ENCODE measurements around the gene S100Z.
"Not testable (repeated sequence)": the region's sequence is repeated elsewhere in the genome, so short reads cannot be mapped to it uniquely, and the experiment has no call there.

S100Z gene

DNA sequence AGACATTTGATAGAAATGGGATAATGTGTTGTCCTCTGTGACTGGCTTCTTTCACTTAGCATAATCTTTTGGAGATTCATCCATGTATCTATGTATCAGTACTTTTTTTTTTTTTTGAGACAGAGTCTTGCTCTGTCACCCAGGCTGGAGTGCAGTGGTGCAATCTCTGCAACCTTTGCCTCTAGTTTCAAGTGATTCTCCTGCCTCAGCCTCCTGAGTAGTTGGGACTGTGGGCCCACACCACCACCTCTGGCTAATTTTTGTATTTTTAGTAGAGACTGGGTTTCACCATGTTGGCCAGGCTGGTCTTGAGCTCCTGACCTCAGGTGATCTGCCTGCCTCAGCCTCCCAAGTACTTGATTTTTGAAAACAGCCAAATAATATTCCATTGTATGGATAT lies 23.4 kb upstream of the S100Z start:
- not testable (repeated sequence) for DNase-seq (ENCODE audit: low read depth in 2 of 2)

DNA sequence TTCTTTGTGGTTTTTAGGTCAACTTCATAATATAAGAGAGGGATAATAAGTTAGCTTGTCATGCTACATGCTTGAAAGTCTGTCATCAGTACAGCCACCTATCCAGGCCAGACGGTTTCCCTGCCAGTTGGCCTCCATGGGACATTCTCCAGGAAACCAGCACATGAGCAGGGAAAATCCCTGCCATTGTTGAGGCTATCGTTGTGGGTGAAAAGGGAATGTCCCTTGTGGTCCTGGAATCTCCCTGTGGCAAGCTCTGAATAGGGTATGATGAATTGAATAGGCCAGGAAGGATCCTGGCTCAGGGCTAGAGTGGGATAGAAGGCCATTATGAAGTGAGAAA lies 18.7 kb upstream of the S100Z start:
- DNase-seq (ENCODE audit: low read depth in 2 of 2): peak in 1 of 2 experiments; percentile 32

DNA sequence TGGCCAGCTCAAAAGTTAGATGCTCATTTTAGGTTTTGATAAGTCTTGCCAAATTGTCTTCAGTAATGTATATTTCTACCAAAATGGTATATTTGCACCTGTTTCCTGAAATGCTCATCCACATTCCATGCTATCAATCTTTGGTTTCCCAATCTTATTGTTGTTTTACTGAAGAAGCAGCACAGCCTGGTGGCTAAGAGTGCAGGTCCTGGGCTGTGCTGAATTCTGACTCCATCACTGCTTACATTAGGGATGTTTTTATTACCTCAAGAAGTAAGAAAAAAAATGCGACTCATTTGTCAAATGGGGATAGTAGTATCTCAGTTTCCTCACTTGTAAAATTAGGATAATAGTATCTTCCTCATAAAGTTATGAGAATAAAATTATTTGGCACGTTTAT lies 13.6 kb upstream of the S100Z start:
- no peak for DNase-seq (ENCODE audit: low read depth in 2 of 2)

DNA sequence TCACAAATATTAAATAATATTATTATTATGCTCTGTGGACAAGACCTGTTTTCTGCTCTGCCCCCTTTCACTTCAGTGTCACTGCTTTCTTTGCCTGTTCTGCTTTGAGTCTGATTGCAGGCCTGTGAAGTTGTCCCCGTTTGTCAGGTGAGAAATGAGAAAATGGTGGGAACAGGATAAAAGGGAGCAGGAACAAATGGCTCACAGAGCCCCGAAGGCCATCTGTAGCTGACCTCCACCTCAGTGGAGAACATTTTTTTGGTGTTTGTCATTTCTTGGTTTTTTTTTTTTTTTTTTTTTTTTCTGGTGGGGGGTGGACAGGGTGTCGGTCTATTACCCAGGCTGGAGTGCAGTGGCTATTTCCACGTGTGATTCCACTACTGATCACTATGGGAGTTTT lies 13.2 kb upstream of the S100Z start:
- DNase-seq (ENCODE audit: low read depth in 2 of 2): no peak

DNA sequence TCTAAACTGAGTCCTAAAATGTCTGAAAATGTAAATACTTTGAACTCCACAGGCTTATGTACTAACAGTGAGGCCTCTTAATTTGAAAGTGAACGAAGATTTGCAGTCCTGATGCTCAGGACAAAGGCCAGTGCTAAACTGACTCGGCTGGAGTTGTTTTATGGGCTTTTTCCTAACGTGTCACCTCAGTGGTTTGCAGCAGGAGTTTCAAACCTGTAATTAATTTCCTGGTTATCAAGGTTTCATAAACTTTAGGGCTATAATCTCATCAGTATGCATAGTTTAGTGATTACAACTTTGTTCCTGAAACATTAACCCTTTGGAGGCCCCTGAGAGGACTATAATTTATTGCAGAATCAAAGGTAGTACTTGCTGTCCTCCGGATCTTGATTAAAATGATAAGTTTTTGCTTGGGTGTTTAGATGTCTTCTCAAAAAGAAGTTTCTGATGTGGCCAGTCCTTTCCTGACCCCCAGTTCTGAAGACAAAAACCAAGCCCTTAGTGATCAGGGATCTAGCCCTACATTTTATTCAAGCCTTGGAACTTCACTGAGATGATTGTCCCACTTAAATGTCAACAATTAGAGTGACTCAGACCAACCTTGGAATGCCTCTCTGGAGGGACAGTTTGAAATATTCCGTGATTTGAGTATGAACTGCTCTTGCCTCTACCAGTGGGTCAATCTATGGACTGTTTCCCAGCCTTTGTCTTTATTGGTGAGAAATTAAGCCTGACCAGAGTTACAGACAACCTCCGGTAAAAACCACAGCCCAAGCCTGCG lies 11.1 kb upstream of the S100Z start:
- no peak for DNase-seq (ENCODE audit: low read depth in 2 of 2)

DNA sequence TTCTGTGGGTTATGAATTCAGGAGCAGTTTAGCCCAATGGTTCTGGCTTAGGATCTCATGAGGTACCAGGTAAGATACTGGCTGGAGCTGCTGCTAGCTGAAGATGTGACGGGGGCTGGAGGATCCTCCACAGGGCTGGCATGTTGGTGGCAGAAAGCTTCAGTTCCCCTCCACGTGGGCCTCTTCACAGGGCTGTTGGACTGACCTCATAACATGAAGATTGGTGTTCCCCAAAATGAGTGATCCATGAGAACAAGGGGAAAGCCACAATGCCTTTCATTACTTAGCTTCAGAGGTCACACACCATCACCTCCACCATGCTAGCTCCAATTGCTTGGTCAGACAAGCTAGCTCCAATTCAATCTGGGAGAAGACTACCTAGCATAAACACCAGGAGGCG lies 8.5 kb upstream of the S100Z start:
- DNase-seq (ENCODE audit: low read depth in 2 of 2): no peak

DNA sequence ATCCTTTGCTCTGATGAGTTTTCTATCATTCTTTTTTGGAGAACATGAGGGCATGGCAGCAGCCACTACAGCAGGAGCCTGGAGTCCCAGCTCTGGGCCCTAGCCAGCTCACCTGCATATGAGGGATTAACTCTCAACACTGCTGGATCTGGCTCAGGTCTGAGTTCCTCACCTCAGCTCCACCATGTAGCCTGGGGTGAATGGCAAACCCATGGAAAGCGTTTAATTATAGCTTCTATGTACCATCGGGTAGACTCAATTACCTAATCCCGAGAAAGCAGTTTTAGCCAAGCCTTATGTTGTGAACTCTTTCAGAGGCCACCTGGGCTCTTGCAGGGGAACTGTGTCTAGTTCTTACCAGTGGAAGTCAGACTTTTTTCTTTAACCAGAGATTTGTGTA lies 3.9 kb upstream of the S100Z start:
- no peak for DNase-seq (ENCODE audit: low read depth in 2 of 2)

DNA sequence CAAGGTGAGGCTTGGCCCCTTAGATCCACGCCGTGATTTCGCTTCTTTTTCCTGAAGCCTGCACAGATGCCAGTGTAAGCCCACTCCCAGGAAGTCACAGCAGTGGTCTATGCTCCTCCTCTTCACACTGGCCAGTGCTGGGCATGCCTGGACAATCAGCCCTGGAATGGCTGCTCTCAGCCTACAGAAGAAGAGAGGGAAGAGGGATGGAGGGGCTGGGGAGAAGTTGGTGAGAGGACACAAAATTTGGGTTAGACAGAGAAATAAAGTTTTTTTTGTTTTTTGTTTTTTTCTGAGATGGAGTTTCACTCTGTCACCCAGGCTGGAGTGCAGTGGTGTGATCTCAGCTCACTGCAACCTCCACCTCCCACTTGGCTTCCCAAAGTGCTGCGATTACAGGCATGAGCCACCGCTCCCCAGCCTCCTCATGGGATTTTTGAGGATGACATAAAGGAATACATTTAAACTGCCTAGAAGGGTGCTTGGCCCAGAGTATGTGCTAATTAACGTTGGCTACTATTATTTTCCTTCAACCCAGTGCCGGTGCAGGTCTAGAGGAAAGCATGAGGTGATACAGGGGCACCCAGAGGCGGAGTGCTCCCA lies 830 bp downstream of the S100Z start:
- no peak for DNase-seq (ENCODE audit: low read depth in 2 of 2)

DNA sequence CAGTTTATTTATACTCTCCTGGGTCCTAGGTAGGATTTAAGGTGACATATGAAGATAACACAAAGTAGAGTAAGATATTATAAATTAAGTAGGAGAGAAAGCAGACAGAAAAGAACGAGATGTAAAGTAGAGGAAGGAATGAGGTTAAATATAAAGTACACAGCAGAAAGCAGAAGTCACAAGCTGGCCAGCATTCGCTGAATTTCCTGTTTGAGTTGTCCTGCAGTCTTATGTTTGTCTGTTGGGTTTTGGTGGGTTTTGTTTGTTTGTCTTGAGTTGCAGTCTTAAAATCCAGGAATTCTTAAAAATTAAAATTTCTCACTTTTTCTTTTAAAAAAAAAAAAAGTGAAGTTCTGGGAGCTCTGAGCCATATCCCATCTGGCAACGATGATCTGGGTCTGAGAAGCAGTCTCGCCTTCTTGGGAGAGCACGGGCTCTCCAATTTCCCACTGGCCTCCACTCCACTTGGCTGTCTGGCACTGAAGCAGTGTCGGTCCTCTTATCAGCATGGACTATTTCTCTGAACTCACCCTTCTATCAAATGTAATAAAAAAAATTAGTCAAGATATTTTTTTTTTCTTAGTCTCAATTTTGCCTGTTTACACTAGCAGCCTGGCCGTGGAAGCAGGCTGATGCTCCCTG lies 2.0 kb downstream of the S100Z start:
- no peak for DNase-seq (ENCODE audit: low read depth in 2 of 2)

DNA sequence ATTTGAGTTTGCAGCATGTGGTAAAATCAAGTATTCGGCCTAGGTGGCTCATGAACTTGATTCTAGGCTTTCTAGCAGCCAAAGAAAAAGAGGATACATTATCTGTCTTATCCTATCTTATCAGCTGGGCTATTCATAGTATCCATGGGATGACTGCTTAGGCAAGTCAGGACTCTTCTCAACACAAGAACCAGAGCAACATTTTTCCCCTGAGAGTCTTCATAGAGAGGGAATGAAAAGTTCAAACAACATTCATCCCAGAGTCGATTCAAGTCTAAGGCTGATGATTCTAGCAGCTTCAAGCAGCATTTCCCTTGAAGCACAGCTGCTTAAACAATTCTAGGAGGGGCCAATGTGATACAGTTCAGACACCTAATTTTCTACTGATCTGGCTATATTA lies 3.0 kb downstream of the S100Z start:
- no peak for DNase-seq (ENCODE audit: low read depth in 2 of 2)

DNA sequence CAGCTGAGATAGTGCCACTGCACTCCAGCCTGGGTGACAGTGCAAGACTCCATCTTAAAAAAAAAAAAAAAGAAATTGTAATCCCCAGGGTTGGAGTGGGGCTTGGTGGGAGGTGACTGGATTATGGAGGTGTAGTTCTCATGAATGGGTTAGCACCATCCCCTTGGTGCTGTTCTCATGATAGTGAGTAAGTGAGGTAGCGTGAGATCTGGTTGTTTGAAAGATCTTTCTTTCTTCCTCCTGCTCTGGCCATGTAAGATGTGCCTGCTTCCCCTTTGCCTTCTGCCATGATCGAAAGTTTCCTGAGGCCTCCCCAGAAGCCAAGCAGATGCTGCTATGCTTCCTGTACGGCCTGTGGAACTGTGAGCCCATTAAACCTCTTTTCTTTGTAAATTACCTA lies 3.9 kb downstream of the S100Z start:
- not testable (repeated sequence) for DNase-seq (ENCODE audit: low read depth in 2 of 2)

DNA sequence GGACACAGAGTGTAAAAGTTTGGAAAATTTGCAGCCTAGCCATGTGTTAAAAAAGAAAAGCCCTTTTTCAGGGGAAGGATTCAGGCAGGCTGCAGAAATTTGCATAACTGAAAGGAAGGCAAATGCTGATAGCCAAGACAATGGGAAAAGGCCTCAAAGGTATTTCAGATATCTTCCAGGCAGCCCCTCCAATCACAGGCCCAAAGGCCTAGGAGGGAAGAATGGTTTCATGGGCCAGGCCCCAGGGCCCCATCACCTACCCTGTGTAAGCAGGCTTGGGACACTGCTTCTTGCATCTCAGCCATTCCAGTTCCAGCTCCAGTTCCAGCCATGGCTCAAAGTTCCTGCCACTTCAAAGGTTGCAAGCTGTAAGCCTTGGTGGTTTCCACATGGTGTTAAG lies 4.8 kb downstream of the S100Z start:
- DNase-seq (ENCODE audit: low read depth in 2 of 2): no peak

DNA sequence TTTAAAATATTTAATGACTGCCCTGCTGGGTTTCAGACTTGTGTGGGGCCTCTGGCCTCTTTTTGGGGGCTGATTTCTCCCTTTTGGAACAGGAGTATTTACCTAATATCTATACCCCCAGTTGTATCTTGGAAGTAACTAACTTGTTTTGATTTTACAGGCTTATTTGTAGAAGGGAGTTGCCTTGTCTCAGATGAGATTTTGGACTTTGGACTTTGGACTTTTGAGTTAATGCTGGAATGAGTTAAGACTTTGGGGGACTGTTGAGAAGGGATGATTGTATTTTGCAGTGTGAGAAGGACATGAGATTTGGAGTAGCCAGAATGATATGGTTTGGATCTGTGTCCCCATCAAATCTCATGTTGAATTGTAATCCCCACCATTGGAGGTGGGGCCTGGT lies 5.7 kb downstream of the S100Z start:
- not testable (repeated sequence) for DNase-seq (ENCODE audit: low read depth in 2 of 2)

DNA sequence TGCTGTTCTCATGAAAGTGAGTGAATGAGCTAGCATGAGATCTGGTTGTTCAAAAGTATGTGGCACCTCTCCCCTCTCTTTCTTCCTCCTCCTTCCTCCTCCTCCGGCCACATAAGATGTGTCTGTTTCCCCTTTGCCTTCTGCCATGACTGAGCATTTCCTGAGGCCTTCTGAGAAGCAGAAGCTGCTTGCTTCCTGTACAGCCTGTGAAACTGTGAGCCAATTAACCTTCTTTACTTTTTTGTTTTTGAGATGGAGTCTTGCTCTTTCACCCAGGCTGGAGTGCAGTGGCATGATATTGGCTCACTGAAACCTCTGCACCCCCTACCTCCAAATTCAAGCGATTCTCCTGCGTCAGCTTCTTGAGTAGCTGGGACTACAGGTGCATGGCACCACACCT lies 6.1 kb downstream of the S100Z start:
- no peak for DNase-seq (ENCODE audit: low read depth in 2 of 2)

DNA sequence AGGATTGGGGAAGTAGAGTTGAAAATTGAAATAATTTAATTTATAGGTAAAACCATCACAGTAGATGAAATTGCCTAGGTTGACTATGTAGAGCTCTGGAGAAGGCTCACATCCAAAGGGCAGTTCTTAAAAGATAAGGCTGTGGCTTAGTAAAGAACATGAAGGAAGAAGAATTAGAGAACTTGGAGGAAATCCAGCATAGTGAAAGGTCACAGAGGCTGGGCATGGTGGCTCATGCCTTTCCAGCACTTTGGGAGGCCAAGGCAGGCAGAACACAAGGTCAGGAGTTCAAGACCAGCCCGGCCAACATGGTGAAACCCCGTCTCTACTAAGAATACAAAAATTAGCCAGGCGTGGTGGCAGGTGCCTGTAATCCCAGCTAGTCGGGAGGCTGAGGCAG lies 7.0 kb downstream of the S100Z start:
- not testable (repeated sequence) for DNase-seq (ENCODE audit: low read depth in 2 of 2)

DNA sequence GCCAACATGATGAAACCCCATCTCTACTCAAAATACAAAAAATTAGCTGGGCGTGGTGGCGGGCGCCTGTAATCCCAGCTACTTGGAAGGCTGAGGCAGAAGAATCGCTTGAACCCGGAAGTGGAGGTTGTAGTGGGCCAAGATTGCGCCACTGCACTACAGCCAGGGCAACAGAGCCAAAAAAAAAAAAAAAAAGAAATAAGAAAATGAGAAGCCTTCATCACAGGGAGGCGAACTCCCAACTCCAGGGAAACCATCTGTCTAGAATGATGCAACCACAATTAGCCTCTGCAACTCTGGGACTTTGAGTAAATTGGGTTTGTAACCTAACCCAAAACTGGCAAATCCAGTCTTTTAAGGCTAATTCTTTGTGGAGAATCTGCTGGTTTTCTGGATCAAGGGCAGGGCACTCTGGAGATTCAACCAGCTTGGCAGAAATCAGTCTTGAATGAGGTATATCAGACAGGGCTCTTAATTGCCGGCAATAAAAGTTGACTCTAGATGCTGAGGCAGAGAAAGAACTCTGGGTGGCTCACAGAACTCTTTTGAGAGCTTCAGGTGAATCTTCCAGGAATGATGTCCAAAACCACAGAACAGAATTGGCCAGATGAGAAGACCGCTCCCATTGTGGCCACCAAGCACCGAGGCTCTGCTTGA lies 9.9 kb downstream of the S100Z start:
- no peak for DNase-seq (ENCODE audit: low read depth in 2 of 2)

DNA sequence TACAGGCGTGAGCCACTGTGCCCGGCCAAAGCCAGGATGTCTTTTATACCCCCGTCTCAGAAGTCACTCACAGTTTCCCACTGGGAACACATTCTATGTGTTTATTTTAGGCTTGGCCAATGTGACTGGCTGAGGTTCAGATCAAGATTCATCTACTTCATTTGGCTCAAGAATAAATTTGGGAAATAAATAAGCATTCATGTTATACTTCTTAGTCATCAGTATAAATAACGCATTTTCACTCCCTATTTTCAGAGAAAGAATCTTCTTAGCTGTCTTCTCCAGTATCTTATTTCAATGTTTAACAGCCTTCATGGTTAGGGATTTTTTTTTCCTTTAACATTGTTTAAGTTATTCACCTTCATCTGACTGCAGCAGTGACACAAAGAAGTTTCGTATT lies 11.8 kb downstream of the S100Z start:
- no peak for DNase-seq (ENCODE audit: low read depth in 2 of 2)

DNA sequence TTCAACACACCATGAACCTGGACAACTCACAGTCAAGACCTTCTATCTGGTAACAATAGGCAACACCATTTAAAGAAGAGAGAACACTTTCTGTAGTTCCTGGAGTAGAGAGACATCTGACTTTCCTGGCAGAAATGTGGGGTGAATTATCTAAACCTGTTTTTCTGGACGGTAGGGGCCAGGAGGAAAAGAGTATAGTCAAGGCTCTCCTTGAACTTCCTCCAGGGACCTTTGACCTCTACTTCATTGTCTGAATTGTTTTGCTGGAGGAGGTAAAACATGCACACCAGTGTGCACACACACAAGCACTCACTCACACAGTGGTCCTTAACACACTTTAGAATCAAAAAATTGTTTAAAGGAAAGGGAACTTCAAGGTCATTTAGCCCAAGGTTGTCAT lies 13.2 kb downstream of the S100Z start:
- DNase-seq (ENCODE audit: low read depth in 2 of 2): no peak

DNA sequence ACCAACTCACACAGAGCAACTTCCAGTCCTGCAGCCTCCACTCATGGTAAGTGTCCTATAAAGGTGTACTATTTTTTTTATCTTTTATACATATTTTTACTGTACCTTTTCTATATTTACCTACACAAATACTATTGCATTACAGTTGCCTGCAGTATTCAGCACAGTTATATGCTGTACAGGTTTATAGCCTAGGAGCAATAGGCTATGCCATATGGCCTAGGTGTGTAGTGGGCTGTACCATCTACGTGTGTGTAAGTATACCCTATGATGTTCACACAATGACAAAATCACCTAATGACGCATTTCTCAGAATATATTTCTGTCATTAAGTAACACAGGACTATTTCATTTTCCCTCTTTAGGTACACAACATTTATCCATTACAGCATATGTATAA lies 16.7 kb downstream of the S100Z start:
- DNase-seq (ENCODE audit: low read depth in 2 of 2): no peak

DNA sequence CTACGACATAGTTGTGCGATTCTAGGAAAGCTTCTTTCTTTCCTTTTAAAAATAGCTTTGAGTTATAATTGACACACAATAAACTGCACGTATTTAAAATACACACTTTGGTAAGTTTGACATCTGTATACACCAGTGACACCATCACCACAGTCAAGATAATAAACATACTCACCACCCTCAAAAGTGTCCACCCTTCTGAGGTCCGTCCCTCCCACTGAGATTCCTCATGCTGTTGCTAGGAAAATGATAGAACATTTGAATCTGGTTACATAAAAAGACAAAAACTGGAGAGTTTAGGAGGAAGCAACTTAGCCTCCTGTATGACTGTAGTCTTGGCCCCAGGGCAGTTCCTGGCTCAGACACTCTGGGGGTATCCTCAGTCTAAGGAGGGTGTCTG lies 17.2 kb downstream of the S100Z start:
- DNase-seq (ENCODE audit: low read depth in 2 of 2): no peak

DNA sequence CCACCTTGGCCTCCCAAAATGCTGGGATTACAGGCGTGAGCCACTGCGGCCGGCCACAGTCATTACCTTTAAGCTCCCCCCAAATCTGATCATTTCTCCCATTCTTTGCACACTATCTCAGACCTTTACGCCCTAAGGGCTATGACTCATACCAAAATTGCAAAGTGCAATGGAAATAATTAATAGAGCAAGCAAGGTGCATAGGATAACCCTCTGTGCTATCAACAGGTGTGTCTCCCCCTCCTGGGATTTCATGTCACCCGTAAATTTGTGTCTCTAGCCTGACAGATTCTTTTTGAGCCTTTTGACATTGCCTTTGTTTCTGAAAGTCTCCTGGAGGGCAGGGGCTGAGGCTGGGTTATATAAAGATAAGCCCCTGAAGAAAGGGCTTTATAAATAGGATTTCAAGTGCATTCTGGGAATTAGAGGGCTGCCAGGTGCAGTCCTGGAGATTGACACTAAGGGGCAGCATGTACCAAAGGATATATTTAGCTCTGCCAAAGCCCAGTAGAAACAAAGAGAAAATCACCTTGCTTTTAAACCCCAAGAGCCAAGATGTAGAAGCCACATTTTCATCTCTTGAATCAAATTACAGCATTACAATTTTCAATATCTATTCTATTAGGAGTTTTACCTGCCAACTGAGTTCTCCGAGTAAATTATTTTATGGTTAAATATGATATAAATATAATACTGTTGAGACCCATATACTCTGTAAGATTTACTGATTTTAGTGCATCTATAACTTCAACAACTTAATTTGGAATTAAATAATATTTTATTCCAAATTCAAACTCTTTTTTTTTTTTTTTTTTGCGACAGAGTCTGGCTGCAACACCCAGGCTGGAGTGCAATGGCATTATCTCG lies 18.2 kb downstream of the S100Z start:
- peak; percentile 25 to 28 for DNase-seq (ENCODE audit: low read depth in 2 of 2)

DNA sequence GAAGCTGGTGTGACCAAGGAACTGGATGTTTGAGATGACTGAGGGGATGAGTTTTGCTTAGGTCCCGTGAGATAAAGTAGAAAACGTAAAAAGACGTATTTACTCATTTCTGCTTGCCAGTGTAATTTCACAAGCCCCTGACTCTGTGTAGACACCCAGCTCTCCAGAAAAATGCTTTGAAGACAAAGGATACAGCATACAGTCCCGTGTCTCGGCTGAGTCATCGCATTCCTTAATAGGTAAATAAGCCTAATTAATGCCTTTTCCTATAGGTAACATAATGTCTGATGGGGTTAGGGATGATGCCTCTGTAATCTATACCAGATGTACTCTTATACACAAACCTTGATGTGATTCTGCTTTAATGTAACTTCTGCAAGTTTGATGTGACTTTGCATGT lies 20.2 kb downstream of the S100Z start:
- DNase-seq (ENCODE audit: low read depth in 2 of 2): peak; percentile 8 to 12
